NCI-H2196 treated with DMSO at 0.1 percent for 48 hours (cell line): Measurements from ENCODE around the gene CAND2.
A peak's percentile ranks its signal among the peaks of the same experiment; 100 is the strongest.

Source experiments
- DNase-seq: peaks from one replicate; lab custom pipeline; 2025; ENCODE audit not compliant: unreplicated experiment; lab: John Stamatoyannopoulos, UW

The CAND2 gene

GRCh38 chr3:12803371-12803770 lies 6.9 kb downstream of the CAND2 start:
- DNase-seq = no peak

- no peak for DNase-seq
Observed at GRCh38 chr3:12807066-12807465, 10.6 kb downstream of the CAND2 start.

GRCh38 chr3:12807601-12808359 lies 11.3 kb downstream of the CAND2 start:
- no peak for DNase-seq

GRCh38 chr3:12808587-12808986 lies 12.1 kb downstream of the CAND2 start:
- DNase-seq = no peak

GRCh38 chr3:12809001-12809400 lies 12.5 kb downstream of the CAND2 start:
- no peak for DNase-seq

- DNase-seq = no peak
Observed at GRCh38 chr3:12809435-12809834, 13.0 kb downstream of the CAND2 start.

GRCh38 chr3:12810013-12810780 lies 13.7 kb downstream of the CAND2 start:
- peak; percentile 62 for DNase-seq

GRCh38 chr3:12810961-12811360 lies 14.5 kb downstream of the CAND2 start:
- DNase-seq = no peak

GRCh38 chr3:12812812-12813211 lies 16.3 kb downstream of the CAND2 start:
- DNase-seq = no peak

- DNase-seq = no peak
Observed at GRCh38 chr3:12813967-12814366, 17.5 kb downstream of the CAND2 start.

- DNase-seq = no peak
Observed at GRCh38 chr3:12815078-12815477, 18.6 kb downstream of the CAND2 start.

- DNase-seq = no peak
Observed at GRCh38 chr3:12815719-12816118, 19.2 kb downstream of the CAND2 start.

GRCh38 chr3:12816521-12817342 lies 20.3 kb downstream of the CAND2 start:
- DNase-seq = no peak

- no peak for DNase-seq
Observed at GRCh38 chr3:12817343-12817710, 20.8 kb downstream of the CAND2 start.

- DNase-seq = no peak
Observed at GRCh38 chr3:12818273-12818672, 21.8 kb downstream of the CAND2 start.

GRCh38 chr3:12818773-12819172 lies 22.3 kb downstream of the CAND2 start:
- no peak for DNase-seq

GRCh38 chr3:12822725-12823373 lies 26.4 kb downstream of the CAND2 start:
- no peak for DNase-seq

- DNase-seq = no peak
Observed at GRCh38 chr3:12824299-12824698, 27.8 kb downstream of the CAND2 start.

GRCh38 chr3:12825156-12825555 lies 28.7 kb downstream of the CAND2 start:
- no peak for DNase-seq

- no peak for DNase-seq
Observed at GRCh38 chr3:12828751-12829150, 32.3 kb downstream of the CAND2 start.

GRCh38 chr3:12829404-12829803 lies 32.9 kb downstream of the CAND2 start:
- no peak for DNase-seq
